Kidney (tissue), 14 donors: ENCODE measurements around the gene CTIF. TPM values are rescaled to one million over a fixed set of nuclear protein-coding genes. Genes with fewer than 3 reads are reported as not detected.

ENCODE experiments used
- DNase-seq, 5 donors: peaks; one replicate each; pipeline ENCODE4 v3.0.0-alpha.2; 2013 to 2020
- FAIRE-seq: peaks from 2 replicates; lab custom pipeline; 2012; peaks lifted over from hg19 to GRCh38; lab: Jason Lieb, UNC
- H3K27ac ChIP-seq, 2 donors: one replicate each; pipeline ENCODE4 v1.7.0; 2013; ENCODE audit warnings: low read depth in 2 of 2, low read length in 2 of 2, inconsistent platforms in 1 of 2
- H3K27me3 ChIP-seq: one replicate; pipeline ENCODE4 v1.7.1; 2013; ENCODE audit warnings: low read length, inconsistent platforms; ENCODE audit not compliant: control insufficient read depth, insufficient read depth
- H3K36me3 ChIP-seq, 3 donors: one replicate each; pipeline versions ENCODE4 v1.7.0 to v1.7.1; 2013; ENCODE audit warnings: low read length in 3 of 3, control low read depth in 1 of 3, inconsistent platforms in 1 of 3; ENCODE audit not compliant: insufficient read depth in 3 of 3, control insufficient read depth in 2 of 3
- H3K4me1 ChIP-seq, 3 donors: one replicate each; pipeline versions ENCODE4 v1.7.0 to v1.7.1; 2013; ENCODE audit warnings: low read length in 3 of 3, inconsistent platforms in 1 of 3, low read depth in 1 of 3; ENCODE audit not compliant: control insufficient read depth in 2 of 3, insufficient read depth in 2 of 3
- H3K4me3 ChIP-seq, 3 donors: one replicate each; pipeline versions ENCODE4 v1.7.0 to v1.8.1; 2013; ENCODE audit warnings: low read length in 3 of 3, control low read depth in 1 of 3, inconsistent platforms in 1 of 3
- H3K9ac ChIP-seq, 3 donors: one replicate each; pipeline versions ENCODE4 v1.7.0 to v1.7.1; 2013; ENCODE audit warnings: low read length in 3 of 3, control low read depth in 1 of 3, inconsistent platforms in 1 of 3
- H3K9me3 ChIP-seq, 3 donors: one replicate each; pipeline versions ENCODE4 v1.7.0 to v1.7.1; 2013; ENCODE audit warnings: low read length in 3 of 3, control low read depth in 1 of 3, inconsistent platforms in 1 of 3; ENCODE audit not compliant: control insufficient read depth in 2 of 3, insufficient read depth in 1 of 3
- intact Hi-C: fragments of 100-400 bp; cut with DNase I; formaldehyde crosslinking; loops from one replicate; pipeline ENCODE4 v1.11.1; 2022
- polyA plus RNA-seq: library from polyadenylated mRNA; stranded (reverse); fragments of 350-450 nt; fragmentation: Illumina TruSeq; extraction: RNeasy Lipid Tissue Mini Kit (QIAGEN cat#74804); gene quantifications from one replicate; pipeline ENCODE4 v1.2.3, GENCODE V29; 2014; ENCODE audit warnings: low read depth, low replicate concordance; ENCODE audit not compliant: insufficient read depth
- total RNA-seq: library from RNA; stranded (reverse); fragmentation: NEBNext Ultra II Directional; extraction: Animal tissue kit (Norgen Biotek cat#: 25700); gene quantifications from one replicate; pipeline ENCODE4 v1.2.1, GENCODE V29; 2021
- TF ChIP-seq, protein P1 (sequence below): IDR thresholded peaks from 3 replicates; pipeline ENCODE4 v1.5.1; 2012; ENCODE audit warnings: mild to moderate bottlenecking, moderate library complexity, borderline replicate concordance; ENCODE audit not compliant: insufficient read depth; ENCODE audit errors: extremely low read depth
- donor health status: control.
- donor health status: control.
- donor health status: control.
- donor health status: control.
- donor health status: control.
- donor health status: DM: yes; HTN: yes; CAD: no.
- donor health status: Normal renal cell carcinoma (clear cell type).

The CTIF gene
- total and polyA plus RNA-seq, 2 donors from 2014 or later = 37.3 to 41.9 TPM

DNA sequence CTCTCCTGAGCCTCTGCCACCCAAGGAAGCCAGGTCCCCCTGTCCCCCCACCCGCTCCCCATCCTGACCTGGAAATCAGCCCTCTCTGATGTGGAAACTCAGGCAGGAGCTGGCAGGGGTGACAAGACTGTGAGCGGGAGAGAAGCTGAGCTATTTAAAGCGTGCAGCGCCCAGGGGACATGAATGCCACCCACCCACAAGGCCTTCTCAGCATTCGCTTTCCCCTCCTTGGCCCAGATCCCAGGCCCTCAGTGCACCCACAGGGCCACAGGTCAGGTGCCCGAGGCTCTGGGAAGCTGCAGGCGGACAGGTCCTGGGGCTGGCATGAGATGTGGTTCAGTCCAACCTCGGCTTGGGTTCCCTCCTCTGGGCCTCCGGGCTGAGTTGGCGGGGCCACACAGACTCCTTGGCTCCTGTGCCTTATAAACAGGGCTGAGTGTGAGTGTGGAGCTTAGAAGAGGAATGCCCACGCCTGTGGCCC lies 243.6 kb downstream of the CTIF start:
- no peaks in the 10 kb centered on the region for H3K36me3 ChIP-seq
- peak overlapping the region in 1 of 3 donors; percentile 60 for H3K9ac ChIP-seq
- no peaks in the 10 kb centered on the region for H3K27me3 ChIP-seq
- H3K4me3 ChIP-seq = no peak overlapping the region
- no peaks in the 10 kb centered on the region for H3K9me3 ChIP-seq
- peak in 1 of 5 donors; percentile 78 for DNase-seq
- TF ChIP-seq, protein P1, sequence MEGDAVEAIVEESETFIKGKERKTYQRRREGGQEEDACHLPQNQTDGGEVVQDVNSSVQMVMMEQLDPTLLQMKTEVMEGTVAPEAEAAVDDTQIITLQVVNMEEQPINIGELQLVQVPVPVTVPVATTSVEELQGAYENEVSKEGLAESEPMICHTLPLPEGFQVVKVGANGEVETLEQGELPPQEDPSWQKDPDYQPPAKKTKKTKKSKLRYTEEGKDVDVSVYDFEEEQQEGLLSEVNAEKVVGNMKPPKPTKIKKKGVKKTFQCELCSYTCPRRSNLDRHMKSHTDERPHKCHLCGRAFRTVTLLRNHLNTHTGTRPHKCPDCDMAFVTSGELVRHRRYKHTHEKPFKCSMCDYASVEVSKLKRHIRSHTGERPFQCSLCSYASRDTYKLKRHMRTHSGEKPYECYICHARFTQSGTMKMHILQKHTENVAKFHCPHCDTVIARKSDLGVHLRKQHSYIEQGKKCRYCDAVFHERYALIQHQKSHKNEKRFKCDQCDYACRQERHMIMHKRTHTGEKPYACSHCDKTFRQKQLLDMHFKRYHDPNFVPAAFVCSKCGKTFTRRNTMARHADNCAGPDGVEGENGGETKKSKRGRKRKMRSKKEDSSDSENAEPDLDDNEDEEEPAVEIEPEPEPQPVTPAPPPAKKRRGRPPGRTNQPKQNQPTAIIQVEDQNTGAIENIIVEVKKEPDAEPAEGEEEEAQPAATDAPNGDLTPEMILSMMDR = no peak
- no peak for FAIRE-seq
- peak overlapping the region; percentile 59 to 88 for H3K27ac ChIP-seq
- intact Hi-C loops = no loop called here
- H3K4me1 ChIP-seq = peaks cover 12 to 50% (median 39%) of the 10 kb centered on the region in 3 donors

DNA sequence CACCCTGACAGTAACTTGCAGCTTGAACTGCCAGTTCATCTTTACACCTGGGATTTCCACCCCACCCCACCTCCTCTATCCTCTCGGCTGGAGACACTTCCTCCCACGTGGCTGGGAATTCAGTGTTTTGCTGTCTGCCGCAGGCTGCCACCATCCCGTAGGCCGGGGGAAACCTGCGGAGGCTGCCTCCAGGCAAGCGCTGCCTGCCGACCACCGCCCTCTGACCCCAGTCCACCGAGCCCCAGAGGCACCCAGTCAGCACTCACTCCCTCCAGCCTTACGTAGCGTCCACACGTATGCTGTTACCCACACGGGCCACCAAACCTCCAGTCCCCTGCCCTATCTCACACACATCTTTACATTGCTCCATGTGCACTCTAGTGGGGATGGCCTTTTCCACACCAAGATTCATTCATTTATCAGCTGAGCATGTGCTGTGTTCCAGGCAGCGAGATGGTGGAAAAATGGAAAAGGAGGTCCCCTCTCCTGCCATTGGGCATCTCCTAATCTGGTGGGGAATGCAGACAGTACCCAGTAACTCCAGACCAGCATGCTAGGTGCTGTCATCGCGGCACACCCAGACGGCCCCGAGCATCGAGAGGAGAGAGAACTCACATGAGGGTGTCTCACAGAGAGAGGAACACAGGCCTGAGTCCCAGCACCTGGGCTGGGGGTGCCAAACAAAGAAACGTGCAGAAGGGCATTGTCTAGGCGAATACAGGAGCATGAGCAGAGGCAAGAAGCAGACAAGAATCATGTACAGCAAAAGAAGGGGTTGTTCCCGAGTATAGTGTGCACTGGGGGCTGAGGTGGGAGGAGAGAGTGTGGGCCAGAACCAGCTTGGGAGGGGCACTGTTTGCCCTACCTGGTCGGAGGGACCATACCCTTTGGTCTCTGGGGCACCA lies 245.0 kb downstream of the CTIF start:
- H3K36me3 ChIP-seq = no peaks in the 10 kb centered on the region
- no peak overlapping the region for H3K9ac ChIP-seq
- no peak overlapping the region for H3K4me3 ChIP-seq
- H3K4me1 ChIP-seq = peaks cover 12 to 42% (median 36%) of the 10 kb centered on the region in 3 donors
- H3K27me3 ChIP-seq = no peaks in the 10 kb centered on the region
- H3K9me3 ChIP-seq = no peaks in the 10 kb centered on the region
- TF ChIP-seq, protein P1 = no peak
- DNase-seq (peak in 2 of 5 donors; percentile 55 to 58), FAIRE-seq (no peak)
- intact Hi-C loops = no loop called here
- no peak overlapping the region for H3K27ac ChIP-seq

DNA sequence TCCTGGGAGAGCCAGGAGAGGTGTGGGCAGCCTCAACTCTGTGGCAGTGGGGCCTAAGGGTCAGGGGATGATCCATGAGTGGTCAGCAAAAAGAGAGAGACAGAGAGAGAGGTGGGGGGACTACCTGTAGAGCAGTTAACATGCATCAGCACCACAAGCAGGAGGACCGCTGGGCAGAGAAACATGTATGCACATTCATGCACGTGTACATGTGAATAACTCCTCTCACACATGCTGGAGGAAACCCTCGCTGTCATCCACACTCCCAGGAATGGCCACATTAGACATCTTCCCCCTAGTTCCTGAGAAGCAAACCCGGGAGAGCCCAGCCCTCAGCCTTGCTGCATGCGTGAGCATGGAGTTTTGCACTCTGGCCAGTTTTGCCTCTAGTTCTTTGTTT lies 245.8 kb downstream of the CTIF start:
- no peaks in the 10 kb centered on the region for H3K27me3 ChIP-seq
- DNase-seq (no peak), FAIRE-seq (no peak)
- intact Hi-C loops = no loop called here
- no peak overlapping the region for H3K9ac ChIP-seq
- H3K36me3 ChIP-seq = no peaks in the 10 kb centered on the region
- H3K4me3 ChIP-seq = no peak overlapping the region
- no peak overlapping the region for H3K27ac ChIP-seq
- TF ChIP-seq, protein P1 = no peak
- H3K9me3 ChIP-seq = no peaks in the 10 kb centered on the region
- peaks cover 7 to 36% (median 28%) of the 10 kb centered on the region in 3 donors for H3K4me1 ChIP-seq
